GM21717 (cell line): ENCODE data around the gene SLC37A4.
"Not testable (repeated sequence)": the region's sequence is repeated elsewhere in the genome, so short reads cannot be mapped to it uniquely, and the experiment has no call there.

Experiments used
- ATAC-seq: cut with Tn5 transposase; IDR thresholded peaks from one replicate; pipeline ENCODE4 v1.9.1; 2021; ENCODE audit warnings: mild to moderate bottlenecking, moderate library complexity; ENCODE audit not compliant: unreplicated experiment

SLC37A4 gene

GRCh38 chr11:119042927-119043326 is 12.2 kb upstream of the SLC37A4 start:
- no peak for ATAC-seq

- no peak for ATAC-seq
Measured at GRCh38 chr11:119041821-119042514, 11.3 kb upstream of the SLC37A4 start.

GRCh38 chr11:119039471-119039870 is 8.8 kb upstream of the SLC37A4 start:
- ATAC-seq, result not testable (repeated sequence)

- ATAC-seq, result no peak
Measured at GRCh38 chr11:119038884-119039283, 8.2 kb upstream of the SLC37A4 start.

DNA sequence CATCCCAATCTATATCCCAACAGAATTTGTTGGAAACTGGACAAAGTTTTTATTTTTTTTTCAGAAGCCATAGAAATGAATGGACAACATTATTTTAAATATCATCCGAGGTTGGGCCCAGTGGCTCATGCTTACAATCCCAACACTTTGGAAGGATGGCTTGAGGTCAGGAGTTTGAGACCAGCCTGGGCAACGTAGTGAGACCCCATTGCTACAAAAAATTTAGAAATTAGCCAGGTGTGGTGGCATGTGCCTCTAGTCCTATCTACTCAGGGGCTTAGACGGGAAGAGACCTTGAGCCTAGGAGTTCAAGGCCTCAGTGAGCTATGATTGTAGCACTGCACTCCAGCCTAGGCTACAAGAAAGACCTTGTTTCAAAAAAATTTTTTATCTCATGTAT is 4.1 kb upstream of the SLC37A4 start:
- no peak for ATAC-seq

- not testable (repeated sequence) for ATAC-seq
Measured at GRCh38 chr11:119033421-119033820, 2.7 kb upstream of the SLC37A4 start.

DNA sequence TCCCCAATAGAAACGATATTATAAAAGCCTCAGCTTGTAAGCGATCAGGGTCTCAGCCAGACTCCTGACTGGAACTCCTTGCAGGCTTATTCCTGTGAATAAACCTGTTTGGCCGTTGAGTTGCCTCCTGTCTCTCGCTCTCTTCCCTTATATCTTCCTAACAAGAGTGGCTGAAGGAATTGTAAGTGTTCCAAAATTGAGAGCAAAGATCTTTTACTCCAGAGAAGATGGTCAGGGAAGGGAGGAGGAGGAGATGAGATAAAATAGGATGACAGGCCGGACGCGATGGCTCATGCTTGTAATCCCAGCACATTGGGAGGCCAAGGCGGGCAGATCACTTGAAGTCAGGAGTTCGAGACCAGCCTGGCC is 1.2 kb upstream of the SLC37A4 start:
- ATAC-seq, result no peak

DNA sequence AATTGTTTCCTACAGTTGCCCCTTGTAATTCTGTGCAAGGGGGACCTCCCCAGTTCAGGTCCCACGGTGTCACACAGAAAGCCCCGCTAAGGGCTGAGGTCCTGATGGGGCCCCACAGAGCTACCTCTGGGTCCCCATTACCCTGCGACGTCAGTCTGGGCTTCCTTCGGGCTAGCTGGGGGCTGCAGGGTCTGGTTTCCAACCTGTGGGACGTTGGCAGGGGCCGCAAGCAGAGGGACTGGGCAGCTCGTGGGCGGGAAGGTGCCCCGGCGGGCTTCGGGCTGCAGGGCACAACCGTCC is 698 bp downstream of the SLC37A4 start:
- peak; percentile 23 for ATAC-seq

DNA sequence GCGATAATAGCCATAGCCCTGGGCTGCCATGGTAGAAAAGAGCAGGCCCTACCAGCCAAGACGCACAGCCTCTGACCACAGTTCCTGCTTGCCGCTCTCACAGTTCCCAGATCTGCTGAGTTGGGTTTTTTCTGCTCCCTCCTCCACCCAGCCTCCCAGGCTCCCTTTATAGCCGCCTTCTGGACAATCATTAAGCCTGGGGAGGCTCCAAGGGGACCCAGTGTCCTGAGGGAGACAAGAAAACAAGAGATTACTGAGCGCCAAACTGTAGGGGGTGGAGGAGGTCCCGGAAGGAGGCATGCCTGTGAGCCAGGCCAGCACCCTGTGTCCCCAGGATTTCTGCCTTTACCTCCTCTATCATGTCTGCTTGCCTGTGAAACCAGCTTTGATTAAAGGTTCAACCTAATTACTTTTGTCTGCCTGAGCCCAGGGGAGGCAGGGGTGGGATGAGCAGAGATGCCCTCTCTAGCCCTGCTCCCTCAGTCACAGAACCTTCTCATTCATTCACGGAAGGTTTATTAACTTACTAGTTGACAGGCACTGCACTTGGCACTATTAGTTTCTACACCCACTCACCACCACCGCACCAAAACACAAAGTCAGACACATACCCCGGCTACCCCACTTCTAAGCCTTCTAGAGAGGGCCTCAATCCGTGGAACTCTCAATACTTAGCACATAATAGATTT is 1.2 kb downstream of the SLC37A4 start:
- ATAC-seq, result peak; percentile 12

DNA sequence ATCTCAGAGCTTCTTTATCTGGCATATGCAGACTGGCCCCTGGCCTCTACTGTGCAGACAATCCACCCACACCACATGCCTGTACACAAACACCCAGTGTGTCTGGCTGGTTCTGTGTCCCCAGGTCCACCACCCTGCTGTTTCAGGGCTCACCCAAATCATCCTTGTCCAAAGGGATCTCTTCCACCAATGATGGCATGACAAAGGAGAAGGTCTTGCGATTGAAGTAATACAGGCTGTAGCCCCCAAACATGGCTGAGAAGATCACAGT is 1.7 kb downstream of the SLC37A4 start:
- no peak for ATAC-seq

- ATAC-seq, result no peak
Measured at GRCh38 chr11:119028346-119029068, 2.2 kb downstream of the SLC37A4 start.

GRCh38 chr11:119027561-119028345 is 2.9 kb downstream of the SLC37A4 start:
- no peak for ATAC-seq

DNA sequence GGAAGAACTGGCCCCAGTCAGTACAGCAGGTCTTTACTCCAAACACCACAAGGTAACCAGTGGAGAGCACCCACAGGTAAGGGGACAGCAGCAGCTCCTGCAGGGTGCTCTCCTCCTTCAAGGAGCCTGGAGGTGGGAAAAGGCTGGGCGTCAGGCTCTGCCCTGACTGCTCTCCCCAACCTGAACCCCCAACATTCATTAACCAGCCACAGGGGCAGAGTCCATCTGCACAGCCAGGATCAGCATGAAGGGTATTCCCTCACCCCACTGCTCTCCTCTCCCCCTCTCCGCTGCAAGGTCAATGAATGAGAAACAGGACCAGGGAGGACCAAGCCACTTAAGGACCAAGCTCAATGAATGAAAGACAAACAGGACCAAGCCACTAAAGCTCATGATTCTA is 3.7 kb downstream of the SLC37A4 start:
- no peak for ATAC-seq

DNA sequence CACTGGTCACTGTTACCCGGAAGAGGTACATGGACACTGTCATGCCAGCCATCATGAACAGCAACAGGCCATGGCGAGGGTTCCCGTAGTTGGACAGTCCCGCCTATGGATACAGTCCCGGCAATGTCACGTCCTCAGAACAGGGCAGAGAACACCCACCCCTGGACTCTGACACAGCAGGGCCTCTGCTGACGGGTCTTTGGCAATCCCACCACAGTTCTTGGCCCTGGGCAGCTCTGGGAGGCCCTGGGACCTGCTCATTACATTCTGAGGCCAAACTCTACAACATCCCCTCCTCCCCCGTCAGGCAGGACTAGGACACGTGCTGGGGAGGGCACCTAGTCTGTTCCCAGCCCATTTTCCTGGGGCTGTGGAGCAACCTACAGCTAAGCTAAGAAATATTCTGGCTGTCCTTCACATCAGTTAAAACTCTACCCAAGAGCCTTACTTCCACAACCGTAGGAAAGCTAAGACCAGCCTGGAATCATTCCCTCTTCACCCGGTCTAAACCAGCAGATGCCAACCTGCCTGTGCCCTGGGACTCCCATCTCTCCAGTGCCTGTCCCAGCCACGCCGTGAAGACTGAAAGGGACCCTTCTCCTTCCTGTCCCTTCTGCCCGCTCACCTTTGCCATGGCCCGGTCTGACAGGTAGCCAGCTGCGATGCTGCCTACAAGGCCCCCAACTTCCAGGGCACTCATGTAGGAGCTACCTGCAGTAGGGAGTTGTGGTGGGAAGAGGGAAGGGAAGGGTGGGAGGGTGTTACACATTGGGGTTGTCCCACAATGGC is 4.5 kb downstream of the SLC37A4 start:
- ATAC-seq, result no peak

GRCh38 chr11:119025541-119025940 is 5.1 kb downstream of the SLC37A4 start:
- no peak for ATAC-seq

DNA sequence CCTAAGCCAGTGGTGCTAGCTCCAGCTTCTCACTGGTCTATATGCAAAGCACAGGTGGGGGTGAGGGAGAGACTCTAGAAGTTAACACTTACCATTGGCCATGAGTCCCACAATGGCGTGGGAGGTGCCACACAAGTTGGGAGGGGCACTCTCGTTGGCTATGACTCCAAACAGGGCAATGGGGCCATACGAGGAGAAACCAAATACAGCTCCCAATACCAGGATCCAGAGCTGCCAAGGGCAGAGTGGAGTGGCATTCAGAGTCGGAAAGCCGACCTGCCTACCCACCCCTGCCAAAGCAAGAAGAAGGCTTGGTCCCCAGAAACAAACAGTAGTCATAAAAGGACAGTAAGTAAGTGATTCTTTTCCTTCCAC is 5.6 kb downstream of the SLC37A4 start:
- ATAC-seq, result no peak

DNA sequence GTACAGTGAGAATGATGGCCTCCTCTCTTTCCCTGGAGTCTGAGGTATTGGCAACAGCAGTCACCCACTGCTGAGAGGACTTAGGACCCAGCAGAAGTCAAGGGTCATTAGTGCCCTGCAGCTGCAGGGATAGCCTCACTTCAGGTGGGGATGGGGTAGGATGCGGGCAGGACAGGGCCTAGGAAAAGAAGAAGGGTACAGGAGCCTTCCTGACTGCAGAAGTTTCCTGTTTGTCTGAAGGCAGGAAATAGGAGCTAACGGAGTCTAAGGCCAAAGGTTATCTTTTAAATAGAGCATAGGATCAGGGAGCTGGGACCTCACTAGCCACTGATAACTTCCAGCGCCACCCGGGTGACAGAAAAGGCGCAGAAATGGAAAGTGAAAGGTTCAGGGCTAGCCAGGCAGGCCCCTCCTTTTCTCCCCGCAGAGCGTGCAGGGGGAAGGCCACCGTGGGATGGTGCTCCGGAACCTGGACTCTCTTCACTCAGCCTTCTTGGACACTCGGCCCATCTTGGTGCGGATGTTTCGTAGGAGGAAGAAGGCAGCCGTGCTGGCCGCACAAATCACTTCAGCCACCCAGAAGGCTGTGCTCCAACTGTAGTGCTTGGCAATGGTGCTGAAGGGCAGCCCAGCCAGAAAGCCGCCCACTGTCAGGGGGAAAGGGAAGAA is 6.1 kb downstream of the SLC37A4 start:
- ATAC-seq, result no peak

GRCh38 chr11:119023741-119024140 is 6.9 kb downstream of the SLC37A4 start:
- ATAC-seq, result no peak

GRCh38 chr11:119021631-119022030 is 9.0 kb downstream of the SLC37A4 start:
- ATAC-seq, result no peak

- ATAC-seq, result no peak
Measured at GRCh38 chr11:119019996-119020395, 10.7 kb downstream of the SLC37A4 start.
